SU-DHL-6 (cell line): ENCODE measurements around the gene RGS7.

Experiments used
- H2AFZ ChIP-seq: fragments of 200-600 bp; sonication (generic); 2 replicates; pipeline ENCODE4 v1.6.1; 2014; ENCODE audit warnings: low read depth, mild to moderate bottlenecking, moderate library complexity, mixed read lengths, antibody characterized with exemption, low read length; ENCODE audit not compliant: severe bottlenecking
- H3F3A ChIP-seq: fragments of 200-600 bp; shearing (Covaris generic); 2 replicates; pipeline ENCODE4 v1.6.0; 2016; ENCODE audit warnings: antibody characterized with exemption, mild to moderate bottlenecking; ENCODE audit not compliant: insufficient read depth
- H3K27ac ChIP-seq: fragments of 200-600 bp; sonication (generic); 2 replicates; pipeline ENCODE4 v1.5.1; 2016; ENCODE audit warnings: low read depth, mild to moderate bottlenecking, low read length, moderate library complexity, mixed read lengths
- H3K27me3 ChIP-seq: fragments of 200-600 bp; sonication (generic), shearing (Covaris generic); 2 replicates; pipeline ENCODE4 v1.6.0; 2014; ENCODE audit warnings: mild to moderate bottlenecking, low read length
- H3K36me3 ChIP-seq: fragments of 200-600 bp; sonication (generic); 2 replicates; pipeline ENCODE4 v1.6.1; 2014; ENCODE audit warnings: mild to moderate bottlenecking, low read length, mixed read lengths
- H3K4me2 ChIP-seq: fragments of 300-600, 200-600 bp; shearing (Covaris generic), sonication (generic); 2 replicates; pipeline ENCODE4 v1.6.0; 2014; ENCODE audit warnings: low read length, low read depth, mild to moderate bottlenecking; ENCODE audit not compliant: poor library complexity, severe bottlenecking
- H3K4me3 ChIP-seq: fragments of 200-600 bp; sonication (generic); 2 replicates; pipeline ENCODE4 v1.5.1; 2014; ENCODE audit warnings: antibody characterized with exemption, low read length, mild to moderate bottlenecking, mixed read lengths; ENCODE audit not compliant: insufficient read depth, poor library complexity, severe bottlenecking
- H3K79me2 ChIP-seq: fragments of 200-600 bp; sonication (generic); 2 replicates; pipeline ENCODE4 v1.6.1; 2014; ENCODE audit warnings: mild to moderate bottlenecking, low read length, moderate library complexity; ENCODE audit not compliant: insufficient read depth
- H3K9ac ChIP-seq: fragments of 200-600 bp; sonication (generic); 2 replicates; pipeline ENCODE4 v1.7.0; 2014; ENCODE audit warnings: mild to moderate bottlenecking, low read length
- H3K9me2 ChIP-seq: fragments of 200-600 bp; sonication (generic); replicated peaks from 2 replicates; pipeline ENCODE4 v1.6.1; 2014; ENCODE audit warnings: low read length; ENCODE audit not compliant: insufficient read depth
- H3K9me3 ChIP-seq: fragments of 200-600 bp; sonication (generic); 2 replicates; pipeline ENCODE4 v1.6.1; 2014; ENCODE audit warnings: low read length, mixed read lengths; ENCODE audit not compliant: insufficient read depth
- H4K20me1 ChIP-seq: fragments of 200-600 bp; sonication (generic); 2 replicates; pipeline ENCODE4 v1.6.1; 2014; ENCODE audit warnings: low read depth, mild to moderate bottlenecking, antibody characterized with exemption, low read length, moderate library complexity, mixed read lengths
- EZH2phosphoT487 ChIP-seq: fragments of 200-600 bp; sonication (generic), shearing (Covaris generic); conservative IDR thresholded peaks from 2 replicates; pipeline ENCODE4 v1.6.1; 2018; ENCODE audit warnings: mild to moderate bottlenecking, antibody characterized with exemption, low read length, moderate library complexity, mixed read lengths
- TF ChIP-seq, protein P1 (sequence below): fragments of 200-600 bp; sonication (generic); IDR thresholded peaks from one replicate; pipeline ENCODE4 v1.5.1; 2017; ENCODE audit warnings: antibody characterized with exemption, mild to moderate bottlenecking, low read length, moderate library complexity; ENCODE audit not compliant: insufficient read depth, poor library complexity, severe bottlenecking

The RGS7 gene

DNA sequence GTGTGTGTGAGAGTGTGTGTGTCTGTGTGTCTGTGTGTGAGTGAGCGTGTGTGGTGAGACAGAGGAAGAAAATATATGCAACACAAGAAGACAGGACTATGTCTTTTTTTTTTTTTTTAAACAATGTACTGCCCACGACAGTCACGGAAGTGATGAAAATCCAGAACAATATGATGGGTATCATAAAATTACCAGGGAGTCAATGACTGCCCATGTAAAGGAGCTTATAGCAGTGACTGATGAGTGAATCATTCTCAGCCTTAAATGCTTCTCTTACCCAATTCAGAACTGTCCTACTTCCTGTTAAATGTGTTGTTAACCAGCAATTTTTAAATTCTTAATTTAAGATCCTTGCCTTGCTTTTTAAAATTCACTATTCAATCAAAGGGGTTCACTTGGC, 46.6 kb downstream of the RGS7 start:
- H3K4me3 ChIP-seq = no peak overlapping the region
- 0 out of 2 replicates have a peak, but pooled peaks cover 3% of the 10 kb centered on the region for H3K27me3 ChIP-seq
- no peaks in the 10 kb centered on the region for H3K9me3 ChIP-seq
- H3F3A ChIP-seq = no peaks in the 10 kb centered on the region
- H3K9ac ChIP-seq = no peak overlapping the region
- H3K36me3 ChIP-seq = no peaks in the 10 kb centered on the region
- H3K27ac ChIP-seq = no peak overlapping the region
- no peaks in the 10 kb centered on the region for H4K20me1 ChIP-seq
- no peak overlapping the region for H3K4me2 ChIP-seq
- no peaks in the 10 kb centered on the region for H3K9me2 ChIP-seq
- H3K79me2 ChIP-seq = no peaks in the 10 kb centered on the region
- TF ChIP-seq EZH2phosphoT487 = no peak
- TF ChIP-seq, protein P1, sequence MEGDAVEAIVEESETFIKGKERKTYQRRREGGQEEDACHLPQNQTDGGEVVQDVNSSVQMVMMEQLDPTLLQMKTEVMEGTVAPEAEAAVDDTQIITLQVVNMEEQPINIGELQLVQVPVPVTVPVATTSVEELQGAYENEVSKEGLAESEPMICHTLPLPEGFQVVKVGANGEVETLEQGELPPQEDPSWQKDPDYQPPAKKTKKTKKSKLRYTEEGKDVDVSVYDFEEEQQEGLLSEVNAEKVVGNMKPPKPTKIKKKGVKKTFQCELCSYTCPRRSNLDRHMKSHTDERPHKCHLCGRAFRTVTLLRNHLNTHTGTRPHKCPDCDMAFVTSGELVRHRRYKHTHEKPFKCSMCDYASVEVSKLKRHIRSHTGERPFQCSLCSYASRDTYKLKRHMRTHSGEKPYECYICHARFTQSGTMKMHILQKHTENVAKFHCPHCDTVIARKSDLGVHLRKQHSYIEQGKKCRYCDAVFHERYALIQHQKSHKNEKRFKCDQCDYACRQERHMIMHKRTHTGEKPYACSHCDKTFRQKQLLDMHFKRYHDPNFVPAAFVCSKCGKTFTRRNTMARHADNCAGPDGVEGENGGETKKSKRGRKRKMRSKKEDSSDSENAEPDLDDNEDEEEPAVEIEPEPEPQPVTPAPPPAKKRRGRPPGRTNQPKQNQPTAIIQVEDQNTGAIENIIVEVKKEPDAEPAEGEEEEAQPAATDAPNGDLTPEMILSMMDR = no peak
- H2AFZ ChIP-seq = no peak overlapping the region

DNA sequence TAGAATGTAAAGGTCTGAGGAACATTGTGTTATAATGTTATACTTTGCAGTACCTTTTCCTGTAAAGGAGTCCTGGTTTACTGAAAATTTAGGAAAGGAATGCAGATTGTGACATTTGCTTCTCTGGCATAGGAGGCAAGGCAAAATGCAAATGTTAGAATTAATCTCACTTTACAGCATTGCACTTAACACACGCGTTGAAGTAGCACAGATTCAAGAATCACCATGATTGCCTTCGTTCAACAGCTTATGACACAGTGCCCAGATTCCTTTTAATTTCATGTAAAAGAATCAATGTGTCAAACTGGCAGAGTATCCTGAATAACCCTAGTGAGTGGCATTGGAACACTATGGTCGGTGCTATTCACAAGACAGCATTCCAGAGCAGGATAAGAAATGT, 47.4 kb downstream of the RGS7 start:
- H3K36me3 ChIP-seq = no peaks in the 10 kb centered on the region
- no peaks in the 10 kb centered on the region for H3F3A ChIP-seq
- no peak overlapping the region for H3K4me2 ChIP-seq
- no peak overlapping the region for H3K4me3 ChIP-seq
- H2AFZ ChIP-seq = no peak overlapping the region
- no peak overlapping the region for H3K9ac ChIP-seq
- no peaks in the 10 kb centered on the region for H3K79me2 ChIP-seq
- 0 out of 2 replicates have a peak, but pooled peaks cover 3% of the 10 kb centered on the region for H3K27me3 ChIP-seq
- TF ChIP-seq, protein P1 = no peak
- no peak for TF ChIP-seq EZH2phosphoT487
- no peaks in the 10 kb centered on the region for H3K9me2 ChIP-seq
- H4K20me1 ChIP-seq = no peaks in the 10 kb centered on the region
- H3K27ac ChIP-seq = no peak overlapping the region
- H3K9me3 ChIP-seq = no peaks in the 10 kb centered on the region

DNA sequence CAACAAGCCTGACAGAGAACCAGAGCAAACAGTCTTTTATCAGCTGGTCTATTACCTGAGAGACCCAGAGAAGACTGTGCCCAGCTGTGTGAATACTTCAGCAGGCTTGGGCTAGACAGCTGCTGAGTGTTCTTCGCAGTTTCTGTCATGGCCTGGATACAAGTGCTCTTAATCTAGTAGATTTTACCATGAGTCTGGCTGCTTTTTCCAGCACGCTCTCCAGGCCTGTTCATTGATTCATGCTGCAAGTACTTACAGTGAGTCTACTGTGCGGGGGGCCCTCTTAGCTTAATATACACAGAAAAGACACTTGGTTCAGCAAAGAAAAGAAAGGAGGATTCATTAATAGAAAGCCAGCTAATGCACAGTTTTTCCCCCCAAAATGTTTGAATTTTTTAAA, 48.5 kb downstream of the RGS7 start:
- Histone ChIP-seq H3K4me3 (no peak overlapping the region), H3K36me3 (no peaks in the 10 kb centered on the region)
- TF ChIP-seq, protein P1 = no peak
- no peak for TF ChIP-seq EZH2phosphoT487

More for the DNA sequence above, 48.5 kb downstream of the RGS7 start:
- H3K27me3 ChIP-seq = no peaks in the 10 kb centered on the region
- H3F3A ChIP-seq = no peaks in the 10 kb centered on the region
- no peak overlapping the region for H3K9ac ChIP-seq
- H3K9me3 ChIP-seq = peaks cover 6% of the 10 kb centered on the region
- H4K20me1 ChIP-seq = no peaks in the 10 kb centered on the region
- no peak overlapping the region for H3K27ac ChIP-seq
- no peak overlapping the region for H2AFZ ChIP-seq
- H3K9me2 ChIP-seq = no peaks in the 10 kb centered on the region
- H3K4me2 ChIP-seq = no peak overlapping the region
- no peaks in the 10 kb centered on the region for H3K79me2 ChIP-seq
